K562 treated with DMSO at 1 percent for 48 hours (cell line): ENCODE data around the gene GGA3. TPM values are rescaled to one million over a fixed set of nuclear protein-coding genes. Genes with fewer than 3 reads are reported as not detected.

ENCODE experiments used
- total RNA-seq: library from RNA; unstranded; fragments of 300-600 nt; gene quantifications from 2 replicates; pipeline ENCODE4 v1.2.3, GENCODE V29; 2022; ENCODE audit warnings: low replicate concordance; ENCODE audit errors: extremely low read depth

The GGA3 gene, protein sequence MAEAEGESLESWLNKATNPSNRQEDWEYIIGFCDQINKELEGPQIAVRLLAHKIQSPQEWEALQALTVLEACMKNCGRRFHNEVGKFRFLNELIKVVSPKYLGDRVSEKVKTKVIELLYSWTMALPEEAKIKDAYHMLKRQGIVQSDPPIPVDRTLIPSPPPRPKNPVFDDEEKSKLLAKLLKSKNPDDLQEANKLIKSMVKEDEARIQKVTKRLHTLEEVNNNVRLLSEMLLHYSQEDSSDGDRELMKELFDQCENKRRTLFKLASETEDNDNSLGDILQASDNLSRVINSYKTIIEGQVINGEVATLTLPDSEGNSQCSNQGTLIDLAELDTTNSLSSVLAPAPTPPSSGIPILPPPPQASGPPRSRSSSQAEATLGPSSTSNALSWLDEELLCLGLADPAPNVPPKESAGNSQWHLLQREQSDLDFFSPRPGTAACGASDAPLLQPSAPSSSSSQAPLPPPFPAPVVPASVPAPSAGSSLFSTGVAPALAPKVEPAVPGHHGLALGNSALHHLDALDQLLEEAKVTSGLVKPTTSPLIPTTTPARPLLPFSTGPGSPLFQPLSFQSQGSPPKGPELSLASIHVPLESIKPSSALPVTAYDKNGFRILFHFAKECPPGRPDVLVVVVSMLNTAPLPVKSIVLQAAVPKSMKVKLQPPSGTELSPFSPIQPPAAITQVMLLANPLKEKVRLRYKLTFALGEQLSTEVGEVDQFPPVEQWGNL
- total RNA-seq: not detected in 2 replicates

DNA sequence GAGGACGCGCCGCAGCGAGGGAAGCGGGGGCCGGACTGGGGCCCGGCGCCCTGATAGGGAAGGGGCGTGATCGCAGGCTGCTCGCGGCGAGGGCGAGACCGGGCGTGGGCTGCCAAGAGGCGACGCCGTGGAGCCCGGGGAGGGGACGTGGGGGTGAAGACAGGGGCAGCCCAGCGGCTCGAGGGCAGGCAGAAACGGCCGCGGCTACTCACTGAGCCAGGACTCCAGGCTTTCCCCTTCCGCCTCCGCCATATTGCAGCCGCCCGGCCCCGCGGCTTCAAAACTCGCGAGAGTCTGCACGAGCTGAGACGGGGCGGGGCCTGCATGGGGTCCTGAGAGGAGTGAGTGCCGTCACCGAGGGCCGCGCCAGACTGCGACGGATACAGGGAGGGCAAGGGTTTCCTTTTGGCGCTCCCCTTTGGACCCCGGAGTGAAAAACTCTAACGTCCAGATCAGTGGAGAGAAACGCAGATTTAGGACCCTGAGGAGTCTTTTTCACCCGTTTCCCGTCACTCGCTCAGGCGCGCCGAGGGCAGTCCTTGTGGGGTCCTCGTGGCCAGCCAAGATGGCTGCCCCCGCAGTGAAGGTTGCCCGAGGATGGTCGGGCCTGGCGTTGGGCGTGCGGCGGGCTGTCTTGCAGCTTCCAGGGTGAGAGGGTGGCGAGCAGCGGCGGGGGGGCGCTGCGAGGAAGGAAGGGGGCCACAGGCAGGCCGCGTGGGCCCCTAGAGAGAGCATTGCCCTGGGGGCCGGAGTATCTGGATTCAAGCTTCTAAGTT lies at the start of gene GGA3, which contains the start of gene MRPS7:
Gene GGA3 (minus strand): TSS at position 271 of the 776 bp plus-strand sequence. CDS start 19 bp downstream, at position 252.
Gene MRPS7 (plus strand): TSS at position 544 of the 776 bp plus-strand sequence. CDS start 22 bp downstream, at position 566.

DNA sequence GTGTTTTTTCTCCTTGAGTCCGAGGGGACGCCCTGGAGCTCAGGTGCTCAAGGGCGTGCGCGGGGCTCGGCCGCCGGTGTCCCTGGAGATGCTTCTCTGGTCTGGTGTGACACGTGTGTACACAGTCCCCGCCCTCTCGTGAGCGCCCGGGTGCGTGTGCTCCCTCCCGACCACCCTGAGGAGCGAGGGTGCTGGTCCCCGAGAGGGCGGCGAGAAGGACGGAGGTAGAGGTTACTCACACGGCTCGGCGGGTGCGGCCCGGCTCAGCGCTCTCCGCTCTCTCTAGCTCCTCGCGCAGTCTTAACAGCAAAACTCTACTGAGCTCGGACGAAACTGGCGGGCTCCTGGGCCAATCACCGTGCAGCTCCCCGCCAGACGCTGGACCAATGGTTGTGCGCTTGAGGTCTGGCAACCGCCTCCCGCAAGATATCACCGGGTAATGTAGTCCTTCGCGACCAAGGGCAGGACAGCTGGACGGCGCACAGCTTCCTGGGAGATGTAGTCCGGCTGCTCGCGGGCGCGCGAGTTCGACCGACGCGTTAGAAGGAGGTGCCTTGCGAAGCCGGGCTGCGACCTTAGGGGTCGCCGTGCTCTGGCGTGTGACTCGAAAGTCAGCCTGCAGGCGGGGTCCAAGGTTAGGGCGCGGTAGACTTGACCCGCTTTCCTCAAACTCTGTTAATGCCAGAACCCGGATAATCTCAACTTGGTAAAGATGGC lies 27.9 kb upstream of the GGA3 start, which contains the start of gene SLC25A19:
Gene SLC25A19 (minus strand): TSS at position 319 of the 717 bp plus-strand sequence. CDS start 2,669 bp downstream, outside the sequence.

DNA sequence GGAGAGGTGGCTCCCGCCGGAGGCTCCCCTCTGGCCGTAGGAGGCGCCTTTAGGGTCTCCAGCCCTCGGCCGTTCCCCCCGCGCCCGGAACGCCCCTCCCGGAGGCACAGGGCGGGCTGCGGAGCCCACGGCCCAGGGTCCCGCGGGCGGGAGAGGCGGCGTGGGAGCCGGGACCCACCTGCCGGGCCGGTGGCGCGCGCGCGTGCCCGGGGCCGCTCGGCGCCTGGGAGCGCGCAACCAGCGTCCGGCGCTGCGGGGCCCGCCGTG lies 9.5 kb upstream of the GGA3 start, which contains the start of gene MIF4GD:
Gene MIF4GD (minus strand): TSS at position 266 of the 267 bp plus-strand sequence. CDS start 1,036 bp downstream, outside the sequence.

DNA sequence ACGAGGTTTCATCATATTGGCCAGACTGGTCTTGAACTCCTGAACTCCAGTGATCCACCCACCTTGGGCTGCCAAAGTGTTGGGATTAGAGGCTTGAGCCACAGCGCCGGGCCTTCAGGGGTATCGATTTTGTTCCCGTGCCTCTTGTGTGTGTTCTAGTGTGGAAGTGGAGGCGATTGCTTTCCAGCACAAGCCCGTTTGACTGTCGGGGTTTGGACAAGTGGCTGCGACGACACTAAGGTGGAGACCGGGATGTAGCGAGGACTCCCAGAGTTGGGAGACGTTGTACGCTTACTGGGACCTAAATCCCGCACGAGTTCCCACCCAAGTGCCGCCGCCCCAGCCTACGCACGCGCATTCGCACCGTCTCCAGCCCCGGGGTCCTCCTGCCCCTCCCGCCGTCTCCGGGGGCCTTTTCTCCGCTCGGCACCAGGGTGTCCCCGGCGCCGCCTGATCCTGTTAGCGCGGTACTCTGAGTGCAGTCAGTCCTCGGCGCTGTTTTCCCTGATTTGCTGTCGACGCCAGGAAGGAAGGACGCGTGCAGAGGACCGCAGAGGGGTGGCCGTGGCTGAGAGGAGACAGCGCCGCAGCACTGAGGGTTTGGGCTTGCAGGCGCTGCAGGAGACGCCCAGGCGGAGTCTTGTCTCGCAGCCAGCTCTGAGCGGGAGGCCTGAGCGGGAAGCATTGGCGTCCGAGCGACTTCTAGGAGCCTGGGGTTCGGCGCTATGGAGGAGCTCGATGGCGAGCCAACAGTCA lies 56.2 kb downstream of the GGA3 start, which contains the start of gene NUP85:
Gene NUP85 (plus strand): TSS at position 643 of the 756 bp plus-strand sequence. CDS start 83 bp downstream, at position 726.

Other genes with a start within 250 kb of the GGA3 start
- gene MRPL58, start 248.9 kb downstream of the GGA3 start, total RNA-seq: not detected in 2 replicates
- not detected in 2 replicates for gene ATP5PD, start 214.6 kb downstream of the GGA3 start, total RNA-seq
- not detected in 2 replicates for gene KCTD2, start 214.4 kb downstream of the GGA3 start, total RNA-seq
- gene SLC16A5, start 173.7 kb downstream of the GGA3 start, total RNA-seq: not detected in 2 replicates
- not detected in 2 replicates for gene ARMC7, start 151.6 kb downstream of the GGA3 start, total RNA-seq
- gene NT5C, start 129.9 kb downstream of the GGA3 start, total RNA-seq: not detected in 2 replicates
- not detected in 2 replicates for gene JPT1, start 107.1 kb downstream of the GGA3 start, total RNA-seq
- not detected in 2 replicates for gene SUMO2, start 78.6 kb downstream of the GGA3 start, total RNA-seq
- gene NUP85, start 55.9 kb downstream of the GGA3 start, total RNA-seq: 597 TPM in 1 of 2 replicates, not detected in the other
- gene MRPS7, start 273 bp upstream of the GGA3 start, total RNA-seq: not detected in 2 replicates
- not detected in 2 replicates for gene MIF4GD, start 9.6 kb upstream of the GGA3 start, total RNA-seq
- not detected in 2 replicates for gene SLC25A19, start 27.8 kb upstream of the GGA3 start, total RNA-seq
- gene GRB2, start 144.1 kb upstream of the GGA3 start, total RNA-seq: 308 TPM in 1 of 2 replicates, not detected in the other
- not detected in 2 replicates for gene TMEM94, start 195.0 kb upstream of the GGA3 start, total RNA-seq